ENCODE data around the gene PGGHG. TPM values are rescaled to one million over a fixed set of nuclear protein-coding genes. Genes with fewer than 3 reads are reported as not detected.
"Not testable (repeated sequence)": the region's sequence is repeated elsewhere in the genome, so short reads cannot be mapped to it uniquely, and the experiment has no call there.

PGGHG gene
- polyA plus RNA-seq, 1 experiment: 4.0 TPM

DNA sequence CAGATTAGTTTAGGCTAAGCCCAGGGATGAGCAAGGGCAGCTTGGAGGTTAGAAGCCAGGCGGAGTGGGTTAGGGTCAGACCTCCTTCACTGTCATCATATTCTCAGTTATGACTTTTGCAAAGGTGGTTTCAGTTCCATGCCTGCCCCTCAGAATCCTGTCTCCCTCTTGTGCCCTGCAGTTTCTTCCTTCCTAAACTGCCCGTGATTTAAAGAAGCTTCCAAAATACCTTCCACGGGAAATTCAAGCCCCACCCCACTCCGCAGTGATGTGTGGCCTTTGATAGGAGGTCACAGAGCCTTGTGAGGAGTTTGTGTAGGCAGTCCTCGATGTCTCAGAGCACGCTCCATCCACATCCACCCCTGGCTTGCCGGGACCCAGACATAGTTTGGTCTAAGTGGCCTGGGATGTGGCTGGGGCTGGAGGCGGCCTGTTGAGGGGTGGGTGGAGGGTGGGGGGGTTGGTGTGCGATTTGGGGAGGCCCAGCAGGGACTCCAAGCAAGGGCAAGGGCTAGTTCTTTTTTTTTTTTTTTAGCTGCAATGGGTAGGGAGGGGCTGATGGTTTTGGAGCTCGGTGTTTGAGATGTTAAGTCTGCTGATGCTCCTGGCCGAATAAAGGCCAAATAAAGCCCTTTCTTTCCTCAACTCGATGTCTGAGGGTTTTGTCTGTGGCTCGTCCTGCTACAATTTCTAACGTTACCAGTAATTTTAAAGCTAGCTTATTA is 23.3 kb downstream of the PGGHG start:
- Histone ChIP-seq H3K4me3 (ENCODE audit: low read depth, low read length) (peak overlapping the region; percentile 49), H3K27me3 (ENCODE audit: control insufficient read depth, insufficient read depth, low read length) (no peaks in the 10 kb centered on the region), H3K27ac (ENCODE audit: low read depth, low read length) (no peak overlapping the region), H3K9me3 (ENCODE audit: control insufficient read depth, insufficient read depth, low read length) (peaks cover 7% of the 10 kb centered on the region; the same call in 1 of the 2 replicates)
- CTCF ChIA-PET: interaction anchor here (1.0 kb wide), 1 partner anchor 13 kb away, joined by 5 read pairs; the partner anchor contains the start of gene IFITM5
- POLR2A ChIA-PET: interaction anchor here (0.7 kb wide), 1 partner anchor 112 kb away, joined by 4 read pairs; no protein-coding TSS in a partner anchor
- TF ChIP-seq, protein P1, sequence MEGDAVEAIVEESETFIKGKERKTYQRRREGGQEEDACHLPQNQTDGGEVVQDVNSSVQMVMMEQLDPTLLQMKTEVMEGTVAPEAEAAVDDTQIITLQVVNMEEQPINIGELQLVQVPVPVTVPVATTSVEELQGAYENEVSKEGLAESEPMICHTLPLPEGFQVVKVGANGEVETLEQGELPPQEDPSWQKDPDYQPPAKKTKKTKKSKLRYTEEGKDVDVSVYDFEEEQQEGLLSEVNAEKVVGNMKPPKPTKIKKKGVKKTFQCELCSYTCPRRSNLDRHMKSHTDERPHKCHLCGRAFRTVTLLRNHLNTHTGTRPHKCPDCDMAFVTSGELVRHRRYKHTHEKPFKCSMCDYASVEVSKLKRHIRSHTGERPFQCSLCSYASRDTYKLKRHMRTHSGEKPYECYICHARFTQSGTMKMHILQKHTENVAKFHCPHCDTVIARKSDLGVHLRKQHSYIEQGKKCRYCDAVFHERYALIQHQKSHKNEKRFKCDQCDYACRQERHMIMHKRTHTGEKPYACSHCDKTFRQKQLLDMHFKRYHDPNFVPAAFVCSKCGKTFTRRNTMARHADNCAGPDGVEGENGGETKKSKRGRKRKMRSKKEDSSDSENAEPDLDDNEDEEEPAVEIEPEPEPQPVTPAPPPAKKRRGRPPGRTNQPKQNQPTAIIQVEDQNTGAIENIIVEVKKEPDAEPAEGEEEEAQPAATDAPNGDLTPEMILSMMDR (IDR thresholded peaks at IDR 0.05; ENCODE audit: low read depth, low read length): no peak
- no peak for DNase-seq (ENCODE audit: low read depth, low spot score)

DNA sequence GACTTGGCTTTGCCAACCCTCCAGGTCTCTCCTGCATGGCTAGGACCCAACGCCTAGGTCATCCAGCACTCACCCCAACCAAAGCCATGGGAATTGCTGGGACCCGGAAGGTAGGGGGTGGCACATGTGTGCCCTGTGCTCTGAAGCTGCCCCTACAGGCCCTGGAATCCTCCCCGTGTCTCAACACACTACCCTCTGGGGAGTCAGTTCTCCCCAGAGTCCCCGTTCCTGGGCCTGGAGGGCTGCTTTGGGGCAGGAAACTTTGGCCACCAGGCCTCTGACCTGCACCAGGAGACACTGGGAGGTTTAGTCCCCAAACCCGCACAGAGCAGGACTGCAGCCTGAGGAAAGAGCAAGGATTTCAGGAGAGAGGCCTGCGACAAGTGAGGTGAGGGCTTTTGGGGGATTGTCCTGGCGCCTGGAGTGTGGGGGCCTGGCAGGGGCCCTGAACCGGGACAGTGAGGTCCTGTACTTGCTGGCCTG is 24.4 kb downstream of the PGGHG start:
- Histone ChIP-seq H3K27me3 (ENCODE audit: control insufficient read depth, insufficient read depth, low read length) (no peaks in the 10 kb centered on the region), H3K9me3 (ENCODE audit: control insufficient read depth, insufficient read depth, low read length) (peaks cover 7% of the 10 kb centered on the region; the same call in 1 of the 2 replicates), H3K4me3 (ENCODE audit: low read depth, low read length) (no peak overlapping the region), H3K27ac (ENCODE audit: low read depth, low read length) (peak overlapping the region; percentile 61)
- DNase-seq (ENCODE audit: low read depth, low spot score): no peak
- ChIA-PET POLR2A (no interaction called here), CTCF (no interaction called here)
- TF ChIP-seq, protein P1 (IDR thresholded peaks at IDR 0.05; ENCODE audit: low read depth, low read length): no peak

DNA sequence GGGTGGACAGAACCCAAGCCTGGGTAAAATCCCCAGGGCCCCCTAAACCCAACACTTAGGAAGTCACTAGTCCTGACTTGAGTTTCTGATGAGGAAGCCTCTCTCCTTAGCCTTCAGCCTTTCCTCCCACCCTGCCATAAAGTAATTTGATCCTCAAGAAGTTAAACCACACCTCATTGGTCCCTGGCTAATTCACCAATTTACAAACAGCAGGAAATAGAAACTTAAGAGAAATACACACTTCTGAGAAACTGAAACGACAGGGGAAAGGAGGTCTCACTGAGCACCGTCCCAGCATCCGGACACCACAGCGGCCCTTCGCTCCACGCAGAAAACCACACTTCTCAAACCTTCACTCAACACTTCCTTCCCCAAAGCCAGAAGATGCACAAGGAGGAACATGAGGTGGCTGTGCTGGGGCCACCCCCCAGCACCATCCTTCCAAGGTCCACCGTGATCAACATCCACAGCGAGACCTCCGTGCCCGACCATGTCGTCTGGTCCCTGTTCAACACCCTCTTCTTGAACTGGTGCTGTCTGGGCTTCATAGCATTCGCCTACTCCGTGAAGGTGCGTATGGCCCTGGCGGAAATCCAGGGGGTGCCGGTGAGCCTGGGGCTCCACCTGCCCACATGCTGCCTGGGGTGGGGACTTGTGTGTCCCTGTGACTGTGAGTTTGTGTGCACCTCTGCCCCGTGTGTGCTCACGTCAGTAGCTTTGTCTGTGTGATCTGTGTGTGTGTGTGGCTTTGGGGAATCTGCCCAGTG is 25.0 kb downstream of the PGGHG start, which contains the start of gene IFITM1:
TSS of gene IFITM1 (plus strand) at position 254 of the 767 bp plus-strand sequence. CDS start at position 385, 131 bp downstream.
- H3K27ac ChIP-seq (ENCODE audit: low read depth, low read length): peak within 1 kb of the TSS; percentile 61
- TF ChIP-seq, protein P1 (IDR thresholded peaks at IDR 0.05; ENCODE audit: low read depth, low read length): no peak

DNA sequence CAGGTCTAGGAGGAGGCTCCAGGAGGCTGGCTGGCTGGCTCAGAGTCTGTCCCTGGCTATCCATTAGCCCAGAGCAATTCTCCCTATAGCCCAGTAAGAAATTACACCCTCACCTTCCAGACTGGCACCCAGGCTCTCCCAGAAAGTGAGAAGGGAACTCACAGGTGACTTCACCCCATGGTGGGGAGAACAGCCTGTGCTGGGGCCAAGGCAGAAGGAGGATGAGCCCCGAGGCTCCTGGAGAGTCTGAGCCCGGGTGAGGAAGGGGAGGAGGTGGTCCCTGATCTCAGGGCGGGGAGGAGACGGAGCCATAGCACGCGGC is 25.6 kb downstream of the PGGHG start:
- H3K27me3 ChIP-seq (ENCODE audit: control insufficient read depth, insufficient read depth, low read length); POLR2A ChIA-PET; CTCF ChIA-PET; DNase-seq (ENCODE audit: low read depth, low spot score); H3K9me3 ChIP-seq (ENCODE audit: control insufficient read depth, insufficient read depth, low read length); H3K27ac ChIP-seq (ENCODE audit: low read depth, low read length): not testable (repeated sequence)
- peak overlapping the region; percentile 61 for H3K4me3 ChIP-seq (ENCODE audit: low read depth, low read length)

More for the DNA sequence above, 25.0 kb downstream of the PGGHG start, which contains the start of gene IFITM1:
- no peaks in the 10 kb centered on the region for H3K27me3 ChIP-seq (ENCODE audit: control insufficient read depth, insufficient read depth, low read length)
- H3K9me3 ChIP-seq (ENCODE audit: control insufficient read depth, insufficient read depth, low read length): peaks cover 7% of the 10 kb centered on the region; the same call in 1 of the 2 replicates
- ChIA-PET POLR2A (no interaction called here), CTCF (no interaction called here)
- DNase-seq (ENCODE audit: low read depth, low spot score): peak; percentile 43
- peak within 1 kb of the TSS; percentile 61 for H3K4me3 ChIP-seq (ENCODE audit: low read depth, low read length)

DNA sequence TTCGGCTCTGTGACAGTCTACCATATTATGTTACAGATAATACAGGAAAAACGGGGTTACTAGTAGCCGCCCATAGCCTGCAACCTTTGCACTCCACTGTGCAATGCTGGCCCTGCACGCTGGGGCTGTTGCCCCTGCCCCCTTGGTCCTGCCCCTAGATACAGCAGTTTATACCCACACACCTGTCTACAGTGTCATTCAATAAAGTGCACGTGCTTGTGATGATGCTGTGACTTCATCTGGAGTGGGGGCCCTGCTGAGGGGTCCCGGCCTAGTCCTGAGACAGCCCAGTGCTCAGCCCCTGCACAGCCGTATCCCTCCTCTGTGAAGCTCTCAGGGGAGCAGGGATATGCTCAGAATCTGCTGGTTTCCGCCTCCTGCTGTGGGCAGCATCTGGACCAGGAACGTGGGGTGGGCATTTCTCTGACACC is 26.1 kb downstream of the PGGHG start:
- POLR2A ChIA-PET: interaction anchor here (0.5 to 2.0 kb wide), 2 partner anchors 40 to 303 kb away, joined by 3 to 8 read pairs; no protein-coding TSS in a partner anchor
- Histone ChIP-seq H3K9me3 (ENCODE audit: control insufficient read depth, insufficient read depth, low read length) (peaks cover 7% of the 10 kb centered on the region; the same call in 1 of the 2 replicates), H3K4me3 (ENCODE audit: low read depth, low read length) (peak overlapping the region; percentile 29; the same call in 1 of the 2 replicates), H3K27me3 (ENCODE audit: control insufficient read depth, insufficient read depth, low read length) (no peaks in the 10 kb centered on the region), H3K27ac (ENCODE audit: low read depth, low read length) (no peak overlapping the region)
- CTCF ChIA-PET: interaction anchor here (0.7 to 1.3 kb wide), 2 partner anchors 10 to 131 kb away, joined by 3 to 5 read pairs; no protein-coding TSS in a partner anchor
- DNase-seq (ENCODE audit: low read depth, low spot score): no peak
- TF ChIP-seq, protein P1 (IDR thresholded peaks at IDR 0.05; ENCODE audit: low read depth, low read length): no peak

Measured in AG04450 (cell line).